Smooth muscle cell (in vitro differentiated cells): Measurements from ENCODE around the gene AGPAT2. TPM values are rescaled to one million over a fixed set of nuclear protein-coding genes. Genes with fewer than 3 reads are reported as not detected.

Experiments used
- DNase-seq: peaks from one replicate; lab custom pipeline; 2025; ENCODE audit not compliant: unreplicated experiment; lab: John Stamatoyannopoulos, UW
- H2AFZ ChIP-seq: fragments of 200-600 bp; sonication (generic); 2 replicates; pipeline ENCODE4 v1.6.0; 2016; ENCODE audit warnings: antibody characterized with exemption, low read depth, mild to moderate bottlenecking
- H3F3A ChIP-seq: fragments of 200-600 bp; sonication (generic); 2 replicates; pipeline ENCODE4 v1.6.0; 2017; ENCODE audit warnings: antibody characterized with exemption, low read depth
- H3K27ac ChIP-seq: fragments of 200-600 bp; sonication (generic); 2 replicates; pipeline ENCODE4 v1.5.1; 2016; ENCODE audit warnings: low read depth, mild to moderate bottlenecking
- H3K27me3 ChIP-seq: fragments of 200-600 bp; sonication (generic); 2 replicates; pipeline ENCODE4 v1.6.1; 2016; ENCODE audit warnings: low read depth, mild to moderate bottlenecking
- H3K36me3 ChIP-seq: fragments of 200-600 bp; sonication (generic); 2 replicates; pipeline ENCODE4 v1.5.1; 2016; ENCODE audit warnings: low read depth
- H3K4me1 ChIP-seq: fragments of 200-600 bp; sonication (generic); 2 replicates; pipeline ENCODE4 v1.5.1; 2016; ENCODE audit warnings: low read depth
- H3K4me2 ChIP-seq: fragments of 200-600 bp; sonication (generic); 2 replicates; pipeline ENCODE4 v1.6.0; 2016; ENCODE audit warnings: mild to moderate bottlenecking
- H3K4me3 ChIP-seq: fragments of 200-600 bp; sonication (generic); 2 replicates; pipeline ENCODE4 v1.5.1; 2016; ENCODE audit warnings: mild to moderate bottlenecking
- H3K79me2 ChIP-seq: fragments of 200-600 bp; sonication (generic); 2 replicates; pipeline ENCODE4 v1.6.0; 2016; ENCODE audit warnings: low read depth, mild to moderate bottlenecking
- H3K9ac ChIP-seq: fragments of 200-600 bp; sonication (generic); 2 replicates; pipeline ENCODE4 v1.6.0; 2016; ENCODE audit warnings: low read depth
- H3K9me3 ChIP-seq: fragments of 200-600 bp; sonication (generic); replicated peaks from 2 replicates; pipeline ENCODE4 v1.5.1; 2016; ENCODE audit warnings: low read depth
- H4K20me1 ChIP-seq: fragments of 200-600 bp; sonication (generic); 2 replicates; pipeline ENCODE4 v1.6.0; 2016; ENCODE audit warnings: low read depth
- WGBS: methylation state at CpG from one replicate; pipeline ENCODE4 v1.1.7; 2016; ENCODE audit warnings: low lambda C conversion rate; 5-methylcytosine and 5-hydroxymethylcytosine counted together
- polyA plus RNA-seq: library from polyadenylated mRNA; unstranded; fragments of >200 nt; fragmentation: Nextera tagmentation; extraction: Ambion mirVana; gene quantifications from 2 replicates; pipeline ENCODE4 v1.2.1, GENCODE V29; 2016
- total RNA-seq: library from RNA; depleted of rRNA; stranded (reverse); fragments of >200 nt; gene quantifications from 2 replicates; pipeline ENCODE4 v1.2.3, GENCODE V29; 2014
- TF ChIP-seq, protein P1 (sequence below): fragments of 200-600 bp; sonication (generic); IDR thresholded peaks from 2 replicates; pipeline ENCODE4 v1.5.1; 2017; ENCODE audit warnings: borderline replicate concordance, mild to moderate bottlenecking, antibody characterized with exemption; ENCODE audit not compliant: insufficient read depth, poor library complexity, severe bottlenecking

AGPAT2 gene
- total and polyA plus RNA-seq, 2 experiments from 2014 or later = 42.9 to 105 TPM

DNA sequence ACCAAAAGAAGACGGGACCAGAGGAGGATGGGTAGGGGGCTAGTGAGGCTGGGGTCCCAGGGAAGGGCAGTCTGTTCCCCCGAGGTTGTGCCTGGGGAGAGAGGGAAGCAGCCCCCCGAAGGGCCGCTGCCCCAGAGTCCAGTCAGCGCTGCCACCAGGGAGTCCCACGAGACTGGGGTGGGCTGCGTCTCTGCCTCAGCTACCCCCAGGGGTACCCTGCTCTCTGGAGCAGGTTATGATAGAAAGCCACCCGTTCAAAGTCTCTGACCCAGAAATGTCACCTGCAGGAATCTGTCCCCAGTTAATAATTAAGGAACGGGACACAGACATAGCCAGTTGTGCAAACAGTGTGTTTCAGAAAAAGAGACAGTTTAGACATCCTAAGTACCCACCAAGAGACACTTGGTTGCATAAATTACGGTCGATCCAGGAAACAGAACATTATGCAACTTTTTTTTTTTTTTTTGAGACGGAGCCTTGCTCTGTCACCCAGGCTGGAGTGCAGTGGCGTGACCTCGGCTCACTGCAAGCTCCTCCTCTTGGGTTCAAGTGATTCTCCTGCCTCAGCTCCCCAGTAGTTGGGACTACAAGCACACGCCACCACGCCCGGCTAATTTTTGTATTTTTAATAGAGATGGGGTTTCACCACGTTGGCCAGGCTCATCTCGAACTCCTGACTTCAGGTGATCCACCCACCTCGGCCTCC is 10.7 kb upstream of the AGPAT2 start:
- H3K79me2 ChIP-seq = no peaks in the 10 kb centered on the region
- no peak overlapping the region for H3K9ac ChIP-seq
- no peak overlapping the region for H3K4me2 ChIP-seq
- no peak overlapping the region for H3K4me3 ChIP-seq
- no peaks in the 10 kb centered on the region for H3K4me1 ChIP-seq
- 85% methylated on average over 20 of the region's 20 CpGs for WGBS
- H3K9me3 ChIP-seq = no peaks in the 10 kb centered on the region
- H3K27ac ChIP-seq = no peak overlapping the region
- no peaks in the 10 kb centered on the region for H3F3A ChIP-seq
- no peak for DNase-seq
- no peaks in the 10 kb centered on the region for H3K36me3 ChIP-seq
- TF ChIP-seq, protein P1, sequence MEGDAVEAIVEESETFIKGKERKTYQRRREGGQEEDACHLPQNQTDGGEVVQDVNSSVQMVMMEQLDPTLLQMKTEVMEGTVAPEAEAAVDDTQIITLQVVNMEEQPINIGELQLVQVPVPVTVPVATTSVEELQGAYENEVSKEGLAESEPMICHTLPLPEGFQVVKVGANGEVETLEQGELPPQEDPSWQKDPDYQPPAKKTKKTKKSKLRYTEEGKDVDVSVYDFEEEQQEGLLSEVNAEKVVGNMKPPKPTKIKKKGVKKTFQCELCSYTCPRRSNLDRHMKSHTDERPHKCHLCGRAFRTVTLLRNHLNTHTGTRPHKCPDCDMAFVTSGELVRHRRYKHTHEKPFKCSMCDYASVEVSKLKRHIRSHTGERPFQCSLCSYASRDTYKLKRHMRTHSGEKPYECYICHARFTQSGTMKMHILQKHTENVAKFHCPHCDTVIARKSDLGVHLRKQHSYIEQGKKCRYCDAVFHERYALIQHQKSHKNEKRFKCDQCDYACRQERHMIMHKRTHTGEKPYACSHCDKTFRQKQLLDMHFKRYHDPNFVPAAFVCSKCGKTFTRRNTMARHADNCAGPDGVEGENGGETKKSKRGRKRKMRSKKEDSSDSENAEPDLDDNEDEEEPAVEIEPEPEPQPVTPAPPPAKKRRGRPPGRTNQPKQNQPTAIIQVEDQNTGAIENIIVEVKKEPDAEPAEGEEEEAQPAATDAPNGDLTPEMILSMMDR = no peak
- no peaks in the 10 kb centered on the region for H4K20me1 ChIP-seq
- peaks cover 3% of the 10 kb centered on the region for H3K27me3 ChIP-seq
- no peak overlapping the region for H2AFZ ChIP-seq

DNA sequence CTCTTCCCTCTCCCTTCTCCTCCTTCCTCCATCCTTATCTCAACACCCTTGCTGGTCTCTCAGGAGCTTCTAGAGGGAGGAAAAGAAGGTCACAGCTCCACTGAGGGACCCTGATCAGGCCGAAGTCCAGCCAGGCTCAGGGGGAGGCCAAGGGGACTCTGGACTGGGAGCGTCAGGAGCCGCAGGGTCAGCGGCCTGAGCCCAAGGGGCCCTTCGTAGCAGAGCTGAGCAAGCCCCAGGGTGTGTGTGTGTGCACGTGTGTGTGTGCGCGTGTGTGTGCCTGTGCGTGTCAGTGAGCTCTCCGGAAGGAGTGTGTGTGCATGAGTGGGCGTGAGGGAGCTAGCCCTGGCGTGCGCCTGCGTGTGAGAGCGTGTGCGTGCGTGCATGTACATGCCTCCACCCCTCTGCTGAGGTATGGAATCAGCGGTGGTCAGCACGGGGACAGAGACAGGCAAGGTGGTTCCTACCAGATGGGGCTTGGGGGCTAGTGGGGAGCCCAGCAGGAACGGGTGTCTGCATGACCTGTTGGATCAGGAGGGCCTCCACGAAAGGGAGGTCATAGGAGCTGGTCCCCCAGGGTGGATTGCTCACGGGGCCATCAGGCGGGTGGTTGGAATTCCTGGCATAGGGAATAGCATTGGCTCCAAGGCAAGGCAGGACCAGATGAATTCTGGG is 10.0 kb upstream of the AGPAT2 start:
- H3K4me1 ChIP-seq = no peaks in the 10 kb centered on the region
- no peak overlapping the region for H3K4me2 ChIP-seq
- H3K4me3 ChIP-seq = no peak overlapping the region
- no peak overlapping the region for H3K9ac ChIP-seq
- H4K20me1 ChIP-seq = no peaks in the 10 kb centered on the region
- DNase-seq = no peak
- H2AFZ ChIP-seq = no peak overlapping the region
- H3K79me2 ChIP-seq = no peaks in the 10 kb centered on the region
- no peaks in the 10 kb centered on the region for H3K36me3 ChIP-seq
- TF ChIP-seq, protein P1 = no peak
- peaks cover 3% of the 10 kb centered on the region for H3K27me3 ChIP-seq
- no peaks in the 10 kb centered on the region for H3F3A ChIP-seq
- 90% methylated on average over 18 of the region's 23 CpGs for WGBS
- no peak overlapping the region for H3K27ac ChIP-seq
- H3K9me3 ChIP-seq = no peaks in the 10 kb centered on the region

DNA sequence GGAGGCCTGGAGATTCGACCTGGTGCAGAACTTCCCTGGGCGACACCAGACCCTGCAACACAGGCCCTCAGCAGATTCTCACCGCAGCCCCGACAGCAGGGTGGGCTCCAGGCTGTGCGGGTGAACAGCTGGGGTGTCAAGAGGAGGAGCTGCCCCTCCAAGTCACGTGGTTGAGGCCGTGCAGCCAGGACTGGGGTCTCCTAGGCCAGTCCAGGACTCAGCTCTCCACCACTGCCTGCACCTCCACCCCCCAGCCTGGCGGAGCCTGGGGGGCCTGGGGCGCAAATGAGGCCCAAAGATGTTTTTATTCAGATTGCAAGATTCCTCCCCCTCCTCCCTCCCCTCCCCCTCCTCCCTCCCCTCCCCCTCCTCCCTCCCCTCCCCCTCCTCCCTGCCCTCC is 9.2 kb upstream of the AGPAT2 start:
- 93% methylated on average over 9 of the region's 9 CpGs for WGBS
- TF ChIP-seq, protein P1 = no peak
- Histone ChIP-seq H2AFZ (no peak overlapping the region), H3K36me3 (no peaks in the 10 kb centered on the region), H3K9me3 (no peaks in the 10 kb centered on the region), H3K27ac (no peak overlapping the region), H3K4me3 (no peak overlapping the region), H3K27me3 (no peaks in the 10 kb centered on the region), H3K4me1 (no peaks in the 10 kb centered on the region), H3F3A (no peaks in the 10 kb centered on the region), H4K20me1 (no peaks in the 10 kb centered on the region), H3K4me2 (no peak overlapping the region), H3K9ac (no peak overlapping the region), H3K79me2 (no peaks in the 10 kb centered on the region)
- no peak for DNase-seq
